ENCODE data around the gene HIGD1A.

The HIGD1A gene

GRCh38 chr3:42733501-42734262, 70.6 kb downstream of the HIGD1A start:
- no peak for FAIRE-seq
